ENCODE results near the gene ZNF665.
"Not testable (repeated sequence)": the region's sequence is repeated elsewhere in the genome, so short reads cannot be mapped to it uniquely, and the experiment has no call there.

Gene ZNF665

DNA sequence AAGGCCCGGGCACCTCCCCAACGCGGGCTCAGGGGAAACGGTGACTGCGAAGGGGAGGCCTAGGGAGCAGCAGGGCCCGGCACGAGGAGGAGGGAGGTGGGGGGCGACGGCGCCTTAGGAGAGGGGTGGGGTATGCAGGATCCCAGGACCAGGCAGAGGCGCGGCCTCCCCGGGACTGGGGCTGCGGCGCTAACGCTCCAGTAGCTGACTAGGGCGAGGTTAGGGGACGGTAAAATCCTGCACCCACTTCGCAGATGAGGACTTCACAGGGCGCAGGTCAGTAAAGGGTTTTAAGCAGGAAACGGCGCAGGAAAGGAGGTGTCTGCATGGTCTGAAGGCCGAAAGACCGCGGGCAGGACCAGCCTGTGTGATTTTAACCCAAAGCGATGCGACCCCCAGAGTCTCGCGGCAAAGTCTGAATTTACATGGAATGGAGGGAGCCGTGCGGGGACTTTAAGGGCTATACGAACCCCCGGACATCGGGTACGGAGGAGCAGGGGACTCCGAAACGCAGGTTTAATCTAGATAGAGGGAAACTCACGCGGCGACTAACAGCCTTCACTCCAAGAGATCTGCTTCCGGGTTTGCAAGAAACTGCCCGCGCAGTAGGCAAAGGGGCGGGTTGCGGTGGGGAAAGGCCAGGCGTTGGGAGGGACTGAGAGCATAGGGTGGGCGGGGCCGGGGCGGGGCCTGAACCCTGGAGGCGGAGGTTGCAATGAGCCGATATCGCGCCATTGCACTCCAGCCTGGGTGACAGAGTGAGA lies at the start of gene ZNF665:
TSS of gene ZNF665 (minus strand) at position 588 of the 764 bp plus-strand sequence. CDS start 10,460 bp downstream, outside the sequence.
- DNase-seq: no peak

GRCh38 chr19:53237114-53237777 lies 44.1 kb upstream of the ZNF665 start:
- DNase-seq: no peak

DNA sequence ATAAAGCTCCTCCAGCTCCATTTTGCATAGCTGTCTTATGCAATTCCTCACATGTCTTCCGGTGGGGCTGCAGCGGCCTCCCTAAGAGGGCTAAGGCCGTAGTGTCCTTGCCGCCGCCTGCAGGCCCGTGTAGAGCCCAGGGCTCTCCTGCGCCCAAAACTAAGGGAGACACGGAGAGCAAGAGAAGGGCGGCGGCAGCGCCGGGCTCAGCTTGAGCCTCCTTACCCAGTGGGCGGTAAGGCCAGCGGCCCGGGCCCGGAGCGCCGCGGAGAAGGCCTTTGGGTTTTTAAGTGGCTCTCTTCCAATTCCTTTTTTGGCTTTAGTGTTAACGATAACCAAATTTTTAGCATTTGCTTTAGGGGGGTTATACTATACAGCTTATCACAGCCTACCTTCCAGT lies 31.4 kb upstream of the ZNF665 start:
- DNase-seq: no peak

DNA sequence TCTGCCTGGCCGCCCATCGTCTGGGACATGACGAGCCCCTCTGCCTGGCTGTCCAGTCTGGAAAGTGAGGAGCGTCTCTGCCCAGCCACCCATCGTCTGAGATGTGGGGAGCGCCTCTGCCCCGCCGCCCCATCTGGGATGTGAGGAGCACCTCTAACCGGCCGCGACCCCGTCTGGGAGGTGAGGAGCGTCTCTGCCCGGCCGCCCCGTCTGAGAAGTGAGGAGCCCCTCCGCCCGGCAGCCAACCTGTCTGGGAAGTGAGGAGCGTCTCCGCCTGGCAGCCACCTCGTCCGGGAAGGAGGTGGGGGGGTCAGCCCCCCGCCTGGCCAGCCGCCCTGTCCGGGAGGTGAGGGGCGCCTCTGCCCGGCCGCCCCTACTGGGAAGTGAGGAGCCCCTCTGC lies 29.6 kb upstream of the ZNF665 start:
- not testable (repeated sequence) for DNase-seq

GRCh38 chr19:53212703-53213320 lies 19.7 kb upstream of the ZNF665 start:
- DNase-seq: no peak

- not testable (repeated sequence) for DNase-seq
Measured at GRCh38 chr19:53211554-53211953, 18.4 kb upstream of the ZNF665 start.

- no peak for DNase-seq
Measured at GRCh38 chr19:53196777-53197396, 3.7 kb upstream of the ZNF665 start.

DNA sequence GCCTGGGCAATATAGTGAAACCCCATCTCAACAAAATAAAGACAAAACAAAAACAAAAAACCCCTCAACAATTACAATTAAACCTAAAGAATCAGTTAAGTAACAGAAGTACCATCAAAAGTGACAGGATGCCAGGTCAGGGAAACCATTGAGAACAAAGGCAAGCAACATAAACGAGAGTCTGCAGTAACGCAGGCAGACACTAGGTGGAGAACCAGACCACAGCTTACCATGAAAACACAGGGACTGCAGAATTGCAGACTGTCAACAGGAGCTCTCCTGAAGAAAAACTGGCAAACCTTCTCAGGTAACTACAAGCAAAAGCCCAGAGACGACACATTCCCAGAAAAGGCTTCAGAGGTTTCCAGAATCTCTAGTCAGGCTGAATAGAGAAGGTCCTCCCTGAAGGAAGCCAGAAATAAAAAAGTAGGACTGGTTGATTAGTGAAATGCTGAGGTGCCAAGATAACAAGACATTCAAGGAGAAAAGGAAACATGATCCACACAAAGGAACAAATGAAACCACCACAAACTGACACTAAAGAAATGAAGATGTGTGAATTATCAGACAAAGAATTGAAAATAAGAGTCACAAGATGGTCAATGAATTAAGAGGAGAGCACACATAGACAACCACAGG lies 2.2 kb upstream of the ZNF665 start:
- peak; percentile 38 for DNase-seq

GRCh38 chr19:53193535-53194222 lies 521 bp upstream of the ZNF665 start:
- no peak for DNase-seq

DNA sequence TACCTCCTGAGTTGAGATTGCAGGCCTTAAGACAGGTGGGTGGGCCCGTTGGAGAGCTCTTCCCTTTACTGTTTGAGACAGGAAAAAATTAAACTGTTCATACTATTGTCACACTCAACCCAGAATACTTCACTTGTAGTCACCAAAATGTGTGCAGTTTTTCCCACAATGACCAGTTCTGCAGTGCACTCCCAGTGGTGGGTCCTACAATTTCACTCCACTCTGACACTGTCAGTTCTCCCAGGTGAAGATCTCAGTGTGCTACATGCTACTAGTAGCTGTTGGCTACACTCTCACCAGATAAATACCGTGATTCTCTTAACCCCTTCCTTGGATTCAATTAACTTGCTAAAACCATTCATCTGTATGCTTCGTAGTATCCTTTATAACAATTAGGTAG lies 2.9 kb downstream of the ZNF665 start:
- no peak for DNase-seq

- DNase-seq: not testable (repeated sequence)
Measured at GRCh38 chr19:53189691-53190198, 3.4 kb downstream of the ZNF665 start.

DNA sequence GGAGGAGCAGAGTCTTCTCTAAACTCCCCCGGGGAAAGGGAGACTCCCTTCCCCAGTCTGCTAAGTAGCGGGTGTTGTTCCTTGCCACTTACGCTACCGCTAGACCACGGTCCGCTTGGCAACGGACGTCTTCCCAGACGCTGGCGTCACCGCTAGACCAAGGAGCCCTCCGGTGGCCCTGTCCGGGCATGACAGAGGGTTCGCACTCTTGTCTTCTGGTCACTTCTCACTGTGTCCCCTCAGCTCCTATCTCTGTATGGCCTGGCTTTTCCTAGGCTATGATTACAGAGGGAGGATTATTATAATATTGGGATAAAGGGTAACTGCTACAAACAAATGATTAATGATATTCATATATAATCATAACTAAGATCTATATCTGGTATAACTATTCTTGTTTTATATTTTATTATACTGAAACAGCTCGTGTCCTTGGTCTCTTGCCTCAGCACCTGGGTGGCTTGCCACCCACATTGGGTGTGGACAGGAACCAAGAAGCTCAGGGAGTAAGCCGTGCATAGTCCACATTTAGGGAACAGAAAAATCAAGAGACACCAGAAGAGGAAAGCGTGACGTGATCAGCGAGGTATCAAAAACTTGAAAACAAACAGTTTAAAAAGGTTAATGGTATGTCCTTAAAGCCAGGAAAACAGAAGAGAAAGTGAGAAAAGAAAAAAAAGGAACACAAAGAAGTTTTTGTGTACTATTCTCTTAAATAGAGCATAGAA lies 7.8 kb downstream of the ZNF665 start:
- not testable (repeated sequence) for DNase-seq

DNA sequence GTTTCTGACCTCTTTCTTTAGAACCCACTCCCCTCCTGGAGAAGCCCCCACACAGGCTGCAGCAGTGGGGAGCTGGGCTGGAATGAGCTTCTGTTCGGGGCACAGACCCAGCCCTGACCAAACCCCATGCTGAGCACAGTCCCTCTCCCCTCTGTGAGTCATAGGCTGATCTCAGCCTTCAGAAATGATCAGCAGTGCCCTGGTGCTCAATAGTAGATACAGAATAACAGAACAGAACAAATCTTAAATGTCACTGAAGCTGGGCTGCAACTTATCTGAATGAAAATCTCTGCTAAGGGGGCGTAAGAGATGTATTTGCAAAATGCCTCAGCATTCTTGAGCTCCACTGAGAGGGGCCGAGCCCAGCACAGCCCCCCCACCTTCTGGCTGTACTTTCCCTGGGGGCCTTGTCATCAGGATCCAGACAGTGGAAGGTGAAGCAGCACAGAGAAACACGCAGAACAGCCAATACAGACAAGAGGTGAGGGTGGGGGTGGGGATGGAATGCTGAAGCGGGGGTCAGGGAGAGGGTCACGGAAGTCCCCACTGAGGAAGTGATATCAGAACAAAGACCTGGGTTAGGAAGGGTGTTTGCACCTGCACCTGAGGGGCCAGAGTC lies 9.9 kb downstream of the ZNF665 start:
- DNase-seq: no peak

- DNase-seq: no peak
Measured at GRCh38 chr19:53182202-53182601, 11.0 kb downstream of the ZNF665 start.

GRCh38 chr19:53177986-53178385 lies 15.2 kb downstream of the ZNF665 start:
- DNase-seq: no peak

GRCh38 chr19:53172889-53173288 lies 20.3 kb downstream of the ZNF665 start:
- no peak for DNase-seq

GRCh38 chr19:53165691-53166091 lies 27.5 kb downstream of the ZNF665 start:
- DNase-seq: no peak

DNA sequence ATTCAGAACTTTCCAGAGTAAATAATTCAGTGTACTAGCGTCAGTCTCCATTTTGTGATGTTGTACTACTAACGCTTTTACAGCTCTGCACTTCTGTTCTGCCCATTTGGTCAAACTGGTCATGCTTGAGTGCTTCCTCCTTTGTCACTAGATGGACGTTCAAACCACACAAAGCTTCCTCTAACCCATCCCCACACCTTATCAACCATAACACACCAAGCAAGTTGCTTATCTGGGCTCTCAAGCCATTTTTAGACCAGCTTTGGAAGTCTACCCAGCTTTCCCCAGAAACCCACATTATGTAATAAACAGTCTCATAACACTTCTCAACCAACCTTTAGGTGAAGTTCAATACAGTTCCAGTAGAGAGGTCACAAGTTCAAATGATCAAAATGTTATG lies 32.0 kb downstream of the ZNF665 start:
- DNase-seq: no peak

GRCh38 chr19:53160350-53160749 lies 32.8 kb downstream of the ZNF665 start:
- DNase-seq: no peak

DNA sequence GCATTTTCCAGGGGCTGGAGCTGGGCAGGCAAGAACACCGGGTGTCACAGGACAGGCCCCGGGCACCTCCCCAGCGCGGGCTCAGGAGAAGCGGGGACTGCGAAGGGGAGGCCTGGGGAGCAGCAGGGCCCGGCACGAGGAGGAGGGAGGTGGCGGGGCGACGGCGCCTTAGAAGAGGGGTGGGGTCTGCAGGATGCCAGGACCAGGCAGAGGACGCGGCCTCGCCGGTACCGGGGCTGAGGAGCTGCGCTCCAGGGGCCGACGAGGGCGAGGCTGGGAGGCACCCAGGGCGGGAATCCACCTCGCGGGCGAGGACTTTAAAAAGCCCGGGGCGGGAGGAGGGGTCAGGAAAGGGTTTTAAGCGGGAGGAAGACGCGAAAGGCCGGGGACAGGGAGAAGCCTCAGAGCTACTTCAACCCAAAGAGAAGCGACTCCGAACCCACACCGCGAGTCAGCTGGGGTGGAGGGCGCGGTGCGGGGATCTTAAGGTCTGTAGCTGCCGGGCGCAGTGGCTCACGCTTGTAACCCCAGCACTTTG lies 35.0 kb downstream of the ZNF665 start:
- no peak for DNase-seq

DNA sequence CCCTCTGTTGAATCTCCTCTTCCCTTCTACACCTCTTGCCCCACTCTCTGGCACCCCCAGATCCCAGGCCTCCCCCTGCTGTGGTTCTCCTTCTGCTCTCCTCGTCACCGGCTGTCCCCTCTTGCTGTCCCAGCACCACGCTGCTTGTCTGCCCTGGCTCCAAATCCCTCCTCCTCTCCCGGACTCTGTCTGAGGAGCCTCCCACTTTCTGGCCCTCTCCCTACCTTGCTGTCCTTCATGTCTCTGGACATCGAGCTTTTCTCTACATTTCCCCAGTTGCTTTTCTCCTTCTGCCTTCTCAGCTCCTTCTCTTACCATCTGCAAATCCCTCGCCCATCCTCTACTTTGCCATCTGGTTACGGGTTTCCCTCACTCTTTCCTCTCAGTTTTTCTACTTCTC lies 35.5 kb downstream of the ZNF665 start:
- no peak for DNase-seq
